Tibial nerve (tissue), 4 donors: ENCODE data around the gene LHFPL2. TPM values are rescaled to one million over a fixed set of nuclear protein-coding genes. Genes with fewer than 3 reads are reported as not detected.
"Not testable (repeated sequence)": the region's sequence is repeated elsewhere in the genome, so short reads cannot be mapped to it uniquely, and the experiment has no call there.

Experiments
- DNase-seq, 2 donors: peaks; one replicate each; pipeline ENCODE4 v3.0.0-alpha.2; 2019; ENCODE audit warnings: low spot score in 2 of 2
- H3K27ac ChIP-seq, 4 donors: fragments of 200-600 bp; sonication (generic) in 3 of 4; one replicate each; pipeline ENCODE4 v1.5.1; 2017 to 2019; ENCODE audit warnings: mild to moderate bottlenecking in 1 of 4
- H3K27me3 ChIP-seq, 2 donors: fragments of 200-600 bp; sonication (generic) in 1 of 2; one replicate each; pipeline versions ENCODE4 v1.5.1 to v1.6.0; 2017 to 2019
- H3K36me3 ChIP-seq, 3 donors: fragments of 200-600 bp; sonication (generic); one replicate each; pipeline ENCODE4 v1.5.1; 2018 to 2019
- H3K4me1 ChIP-seq, 4 donors: fragments of 200-600 bp; sonication (generic) in 3 of 4; one replicate each; pipeline ENCODE4 v1.5.1; 2017 to 2019
- H3K4me3 ChIP-seq, 4 donors: fragments of 200-600 bp; sonication (generic) in 3 of 4; one replicate each; pipeline ENCODE4 v1.5.1; 2017 to 2019; ENCODE audit warnings: mild to moderate bottlenecking in 1 of 4, moderate library complexity in 1 of 4
- H3K9me3 ChIP-seq, 4 donors: fragments of 200-600 bp; sonication (generic) in 3 of 4; one replicate each; pipeline ENCODE4 v1.5.1; 2017 to 2019
- CTCF ChIP-seq, 5 experiments: fragments of 200-600 bp in 3 of 5; fragments of 450-650 bp in 2 of 5; sonication (generic) in 3 of 5; IDR thresholded peaks; one replicate each; pipeline ENCODE4 v1.5.1; 2016 to 2019; ENCODE audit warnings: antibody characterized with exemption in 5 of 5, mild to moderate bottlenecking in 3 of 5, moderate library complexity in 2 of 5
- EP300 ChIP-seq, 2 donors: sonication (generic); formaldehyde crosslinking; IDR thresholded peaks; one replicate each; pipeline ENCODE4 v1.6.1; 2017; ENCODE audit warnings: antibody characterized with exemption in 2 of 2, mild to moderate bottlenecking in 1 of 2
- POLR2A ChIP-seq, 2 donors: fragments of 450-650 bp; IDR thresholded peaks; one replicate each; pipeline ENCODE4 v1.6.1; 2017; ENCODE audit warnings: antibody characterized with exemption in 2 of 2, mild to moderate bottlenecking in 2 of 2, moderate library complexity in 2 of 2
- WGBS, 2 donors: methylation state at CpG; one replicate each; pipeline ENCODE4 v1.1.5; 2018; 5-methylcytosine and 5-hydroxymethylcytosine counted together
- total RNA-seq, 4 donors: library from RNA; depleted of rRNA; stranded (reverse); fragments of >200 nt; gene quantifications; one replicate each; pipeline ENCODE4 v1.1.0, GENCODE V29; 2016

The LHFPL2 gene
- total RNA-seq, 4 donors from 2014 or later = 19.7 to 48.9 (median 27.4) TPM

DNA sequence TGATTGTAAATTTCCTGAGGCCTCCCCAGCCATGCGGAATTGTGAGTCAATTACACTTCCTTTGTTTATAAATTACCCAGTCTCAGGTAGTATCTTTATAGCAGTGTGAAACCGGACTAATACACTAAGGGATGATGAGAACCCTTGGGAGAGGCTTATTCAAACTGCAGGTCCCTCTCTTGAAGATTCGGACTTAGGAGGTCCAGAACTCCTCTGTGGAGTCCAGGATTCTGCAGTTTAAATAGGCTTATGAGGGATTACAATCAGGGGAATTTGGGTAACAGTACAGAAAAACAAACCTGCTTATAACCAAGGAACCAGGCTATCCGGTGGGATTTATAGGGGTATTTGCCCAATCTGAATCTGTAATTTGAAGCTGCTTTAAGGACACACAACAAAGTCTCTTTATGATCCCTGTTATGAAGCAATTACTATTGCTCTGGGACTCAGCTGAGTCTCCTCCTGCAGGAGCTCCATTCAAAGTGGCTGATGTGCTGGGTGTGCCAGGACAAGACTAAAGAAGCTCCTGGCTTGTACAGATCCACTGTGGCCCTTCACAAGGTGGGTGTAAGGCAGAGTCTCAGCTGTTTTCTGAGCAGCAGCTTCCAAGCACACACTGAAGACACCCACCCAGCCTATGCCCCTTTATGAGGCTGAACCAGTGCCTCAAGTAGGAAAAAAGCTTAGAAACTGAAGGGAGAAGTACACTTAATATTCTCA is 41.8 kb upstream of the LHFPL2 start:
- H3K4me1 ChIP-seq = peaks cover 0 to 20% (median 0%) of the 10 kb centered on the region in 4 donors
- peaks cover 0 to 24% (median 0%) of the 10 kb centered on the region in 4 donors for H3K9me3 ChIP-seq
- no peak for DNase-seq
- H3K4me3 ChIP-seq = no peak overlapping the region
- H3K27me3 ChIP-seq = no peaks in the 10 kb centered on the region
- 63 to 66% methylated on average over 4 of the region's 4 CpGs for WGBS, 2 donors
- H3K27ac ChIP-seq = peak overlapping the region in 2 of 4 donors; percentile 72 to 74
- no peak for TF ChIP-seq POLR2A (IDR thresholded peaks at IDR 0.05)
- TF ChIP-seq EP300 (IDR thresholded peaks at IDR 0.05) = no peak
- no peaks in the 10 kb centered on the region for H3K36me3 ChIP-seq

GRCh38 chr5:78689540-78690252 is 41.1 kb upstream of the LHFPL2 start:
- H3K27ac ChIP-seq = peak overlapping the region in 1 of 4 donors; percentile 72
- TF ChIP-seq EP300 (IDR thresholded peaks at IDR 0.05) (no peak), CTCF (IDR thresholded peaks at IDR 0.05) (no peak), POLR2A (IDR thresholded peaks at IDR 0.05) (no peak)
- DNase-seq = no peak
- H3K4me1 ChIP-seq = peaks cover 0 to 20% (median 0%) of the 10 kb centered on the region in 4 donors
- peaks cover 0 to 20% (median 0%) of the 10 kb centered on the region in 4 donors for H3K9me3 ChIP-seq
- H3K4me3 ChIP-seq = no peak overlapping the region
- WGBS, 2 donors = 96 to 98% methylated on average over 3 of the region's 3 CpGs
- no peaks in the 10 kb centered on the region for H3K27me3 ChIP-seq
- no peaks in the 10 kb centered on the region for H3K36me3 ChIP-seq

- not testable (repeated sequence) for H3K27ac ChIP-seq, DNase-seq, H3K4me3 ChIP-seq, H3K27me3 ChIP-seq, H3K36me3 ChIP-seq, H3K9me3 ChIP-seq
- 71 to 98% methylated on average over 4 of the region's 4 CpGs for WGBS, 2 donors
- peaks cover 0 to 20% (median 0%) of the 10 kb centered on the region in 4 donors for H3K4me1 ChIP-seq
Measured at GRCh38 chr5:78687514-78687913, 38.9 kb upstream of the LHFPL2 start.

DNA sequence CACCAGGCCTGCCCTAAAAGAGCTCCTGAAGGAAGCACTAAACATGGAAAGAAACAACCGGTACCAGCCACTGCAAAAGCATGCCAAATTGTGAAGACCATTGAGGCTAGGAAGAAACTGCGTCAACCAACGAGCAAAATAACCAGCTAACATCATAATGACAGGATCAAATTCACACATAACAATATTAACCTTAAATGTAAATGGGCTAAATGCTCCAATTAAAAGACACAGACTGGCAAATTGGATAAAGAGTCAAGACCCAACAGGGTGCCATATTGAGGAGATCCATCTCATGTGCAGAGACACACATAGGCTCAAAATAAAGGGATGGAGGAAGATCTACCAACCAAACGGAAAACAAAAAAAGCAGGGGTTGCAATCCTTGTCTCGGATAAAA is 35.3 kb upstream of the LHFPL2 start:
- WGBS, 2 donors = 93% methylated on average over 5 of the region's 5 CpGs
- not testable (repeated sequence) for H3K9me3 ChIP-seq, H3K27me3 ChIP-seq, H3K4me3 ChIP-seq, DNase-seq, H3K4me1 ChIP-seq, H3K36me3 ChIP-seq, H3K27ac ChIP-seq

- 94 to 96% methylated on average over 5 of the region's 5 CpGs for WGBS, 2 donors
Measured at GRCh38 chr5:78679905-78680304, 31.3 kb upstream of the LHFPL2 start.

More at GRCh38 chr5:78679905-78680304, 31.3 kb upstream of the LHFPL2 start:
- H3K27me3 ChIP-seq = no peaks in the 10 kb centered on the region
- no peaks in the 10 kb centered on the region for H3K36me3 ChIP-seq
- DNase-seq = no peak
- peaks cover 0 to 17% (median 4%) of the 10 kb centered on the region in 4 donors for H3K4me1 ChIP-seq
- H3K9me3 ChIP-seq = no peaks in the 10 kb centered on the region
- no peak overlapping the region for H3K4me3 ChIP-seq
- H3K27ac ChIP-seq = no peak overlapping the region
- no peak for TF ChIP-seq POLR2A (IDR thresholded peaks at IDR 0.05)
- TF ChIP-seq EP300 (IDR thresholded peaks at IDR 0.05) = no peak
- no peak for TF ChIP-seq CTCF (IDR thresholded peaks at IDR 0.05)
